Mesothelial cell of epicardium (in vitro differentiated cells): ENCODE results near the gene EXOSC7. TPM values are rescaled to one million over a fixed set of nuclear protein-coding genes. Genes with fewer than 3 reads are reported as not detected.

Experiments used
- DNase-seq, 2 experiments: peaks; one replicate each; pipeline ENCODE4 v3.0.0; 2021; ENCODE audit warnings: low spot score in 2 of 2; ENCODE audit not compliant: unreplicated experiment in 2 of 2
- H3K27ac Mint-ChIP-seq: 2 replicates; pipeline ENCODE4 v1.8.0; 2021; ENCODE audit warnings: mixed read lengths
- H3K27me3 Mint-ChIP-seq: 2 replicates; pipeline ENCODE4 v1.8.0; 2021; ENCODE audit warnings: low read depth, mixed read lengths
- H3K36me3 Mint-ChIP-seq: 2 replicates; pipeline ENCODE4 v1.8.0; 2021; ENCODE audit warnings: mixed read lengths
- H3K4me1 Mint-ChIP-seq: 2 replicates; pipeline ENCODE4 v1.8.0; 2021; ENCODE audit warnings: mixed read lengths
- H3K4me3 Mint-ChIP-seq: 2 replicates; pipeline ENCODE4 v1.8.0; 2021; ENCODE audit warnings: mild to moderate bottlenecking, moderate library complexity, mixed read lengths
- H3K9me3 Mint-ChIP-seq: 2 replicates; pipeline ENCODE4 v1.8.0; 2021; ENCODE audit warnings: mixed read lengths
- total RNA-seq: library from RNA; stranded (reverse); gene quantifications from 3 replicates; pipeline ENCODE4 v1.2.1, GENCODE V29; 2021
- TF ChIP-seq, protein P1 (sequence below): fragments of 200-600 bp; sonication (generic); IDR thresholded peaks from one replicate; pipeline ENCODE4 v1.5.0; 2021; ENCODE audit warnings: antibody characterized with exemption; ENCODE audit not compliant: unreplicated experiment

The EXOSC7 gene
- total RNA-seq, 1 donor from 2014 or later, result 53.6 TPM

DNA sequence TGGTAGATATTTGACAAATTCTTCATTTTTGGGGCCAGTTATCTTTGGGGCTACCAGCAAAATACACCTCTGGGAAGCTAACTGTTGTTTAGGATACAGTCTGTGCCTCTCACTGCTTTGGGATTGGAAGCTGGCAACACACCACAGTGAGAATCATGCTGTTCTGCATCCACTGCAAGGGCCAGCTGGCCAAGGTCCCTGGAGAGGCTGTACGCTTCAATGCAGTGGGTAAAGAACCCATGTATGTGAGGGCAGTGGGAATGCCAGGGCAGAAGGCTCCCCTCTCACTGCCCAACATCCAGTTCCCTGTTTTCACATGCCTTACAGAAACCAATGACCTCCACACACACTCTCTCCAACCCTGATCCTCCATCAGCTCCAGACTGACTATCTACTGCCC is 20.1 kb upstream of the EXOSC7 start:
- DNase-seq, result no peak
- no peaks in the 10 kb centered on the region for H3K36me3 Mint-ChIP-seq
- H3K9me3 Mint-ChIP-seq, result no peaks in the 10 kb centered on the region
- H3K27ac Mint-ChIP-seq, result no peak overlapping the region
- TF ChIP-seq, protein P1, sequence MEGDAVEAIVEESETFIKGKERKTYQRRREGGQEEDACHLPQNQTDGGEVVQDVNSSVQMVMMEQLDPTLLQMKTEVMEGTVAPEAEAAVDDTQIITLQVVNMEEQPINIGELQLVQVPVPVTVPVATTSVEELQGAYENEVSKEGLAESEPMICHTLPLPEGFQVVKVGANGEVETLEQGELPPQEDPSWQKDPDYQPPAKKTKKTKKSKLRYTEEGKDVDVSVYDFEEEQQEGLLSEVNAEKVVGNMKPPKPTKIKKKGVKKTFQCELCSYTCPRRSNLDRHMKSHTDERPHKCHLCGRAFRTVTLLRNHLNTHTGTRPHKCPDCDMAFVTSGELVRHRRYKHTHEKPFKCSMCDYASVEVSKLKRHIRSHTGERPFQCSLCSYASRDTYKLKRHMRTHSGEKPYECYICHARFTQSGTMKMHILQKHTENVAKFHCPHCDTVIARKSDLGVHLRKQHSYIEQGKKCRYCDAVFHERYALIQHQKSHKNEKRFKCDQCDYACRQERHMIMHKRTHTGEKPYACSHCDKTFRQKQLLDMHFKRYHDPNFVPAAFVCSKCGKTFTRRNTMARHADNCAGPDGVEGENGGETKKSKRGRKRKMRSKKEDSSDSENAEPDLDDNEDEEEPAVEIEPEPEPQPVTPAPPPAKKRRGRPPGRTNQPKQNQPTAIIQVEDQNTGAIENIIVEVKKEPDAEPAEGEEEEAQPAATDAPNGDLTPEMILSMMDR, result no peak
- H3K4me1 Mint-ChIP-seq, result no peaks in the 10 kb centered on the region
- H3K4me3 Mint-ChIP-seq, result no peak overlapping the region
- H3K27me3 Mint-ChIP-seq, result no peaks in the 10 kb centered on the region

DNA sequence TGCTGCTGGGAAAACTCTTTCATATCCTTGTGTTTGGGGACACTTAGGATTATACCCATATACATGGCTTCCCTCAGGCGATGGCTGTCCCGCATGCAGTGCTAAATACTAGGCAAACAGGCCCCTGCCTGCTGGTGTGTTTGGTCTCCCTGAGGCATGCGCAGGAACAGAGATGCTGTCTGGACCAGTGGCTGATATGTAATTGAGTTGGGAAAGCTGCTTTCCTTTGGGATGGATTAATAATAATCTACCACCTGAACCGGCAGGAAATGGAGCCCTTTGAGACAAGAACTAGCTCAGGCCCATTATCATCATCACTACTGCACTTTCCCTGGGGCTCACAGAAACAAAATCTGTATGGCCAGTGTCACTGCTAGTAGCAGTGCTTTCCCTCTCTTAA is 18.1 kb upstream of the EXOSC7 start:
- no peak for DNase-seq
- TF ChIP-seq, protein P1, result no peak
- H3K4me1 Mint-ChIP-seq, result no peaks in the 10 kb centered on the region
- H3K36me3 Mint-ChIP-seq, result no peaks in the 10 kb centered on the region
- no peak overlapping the region for H3K27ac Mint-ChIP-seq
- no peak overlapping the region for H3K4me3 Mint-ChIP-seq
- no peaks in the 10 kb centered on the region for H3K27me3 Mint-ChIP-seq
- H3K9me3 Mint-ChIP-seq, result no peaks in the 10 kb centered on the region

DNA sequence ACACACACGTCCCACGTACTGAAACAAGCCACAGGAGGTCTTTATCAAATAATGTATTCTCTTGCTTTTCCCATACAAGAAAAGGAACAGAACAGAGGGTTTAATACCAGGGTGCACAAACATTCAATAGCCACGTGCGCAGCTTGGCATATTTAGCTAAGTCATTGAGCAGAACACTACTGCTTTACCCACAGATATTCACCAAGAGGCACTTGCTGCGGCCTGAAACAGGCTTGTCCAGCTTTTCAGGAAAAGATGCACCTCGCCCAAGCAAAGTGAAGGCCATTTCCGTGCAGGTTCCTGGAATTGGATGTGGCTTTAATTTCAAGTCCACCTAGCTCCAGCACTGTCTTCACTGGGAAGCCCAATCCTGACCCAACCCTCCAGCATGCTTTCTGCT is 17.7 kb upstream of the EXOSC7 start:
- no peak overlapping the region for H3K4me3 Mint-ChIP-seq
- no peaks in the 10 kb centered on the region for H3K36me3 Mint-ChIP-seq

DNA sequence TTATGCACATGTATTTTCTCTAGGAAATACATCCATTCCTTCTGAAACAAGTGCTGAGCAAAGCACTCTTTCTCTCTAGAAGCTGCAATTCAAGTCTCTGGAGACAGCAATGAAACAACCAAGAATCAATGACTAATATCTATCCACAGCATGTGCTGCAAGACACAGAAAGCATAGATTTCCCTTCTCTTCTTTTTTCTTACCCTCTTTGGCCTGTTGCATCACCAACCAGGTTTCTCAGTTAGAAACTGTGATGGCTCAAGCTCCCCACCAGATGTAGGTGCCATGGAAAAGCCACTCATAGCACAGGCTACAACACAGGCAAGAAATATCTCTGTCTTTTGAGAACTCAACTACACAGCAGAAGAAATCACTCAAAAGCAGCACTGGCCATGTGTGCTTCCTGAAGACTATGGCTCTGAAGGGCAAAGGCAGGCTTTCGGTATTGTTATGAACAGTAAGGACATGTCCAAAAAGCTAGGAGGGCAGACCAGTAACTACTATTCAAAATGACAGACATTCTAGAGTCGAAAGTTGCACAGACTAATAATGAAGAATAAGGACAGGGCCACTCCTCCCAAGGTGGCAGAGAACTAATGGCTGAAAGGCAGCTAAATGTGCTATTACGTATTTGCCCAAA is 15.5 kb upstream of the EXOSC7 start:
- no peak for DNase-seq
- Mint-ChIP-seq H3K36me3 (no peaks in the 10 kb centered on the region), H3K4me3 (no peak overlapping the region), H3K9me3 (no peaks in the 10 kb centered on the region), H3K27ac (no peak overlapping the region), H3K27me3 (no peaks in the 10 kb centered on the region), H3K4me1 (peaks cover 3% of the 10 kb centered on the region)
- TF ChIP-seq, protein P1, result no peak

More for the DNA sequence above, 17.7 kb upstream of the EXOSC7 start:
- H3K27me3 Mint-ChIP-seq, result no peaks in the 10 kb centered on the region
- no peaks in the 10 kb centered on the region for H3K4me1 Mint-ChIP-seq
- TF ChIP-seq, protein P1, result no peak
- H3K9me3 Mint-ChIP-seq, result no peaks in the 10 kb centered on the region
- no peak overlapping the region for H3K27ac Mint-ChIP-seq
- DNase-seq, result no peak

DNA sequence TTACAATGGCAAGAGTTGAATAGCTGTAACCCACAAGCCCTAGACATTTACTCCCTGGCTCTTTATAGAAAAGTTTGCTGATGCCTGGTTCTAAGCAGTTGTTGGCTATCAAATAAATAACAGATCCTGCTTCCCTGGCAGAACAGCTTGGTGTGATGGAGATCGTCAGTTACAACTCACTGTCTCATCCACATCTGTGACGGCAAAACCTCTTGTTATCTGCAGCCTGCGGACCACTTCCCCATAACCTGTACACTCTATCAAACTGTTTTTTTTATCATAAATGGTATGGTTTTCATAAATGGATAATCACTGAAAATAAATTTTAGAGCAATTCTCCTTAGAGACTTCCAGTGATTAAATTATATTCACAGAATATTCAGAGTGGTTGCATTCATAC is 14.2 kb upstream of the EXOSC7 start:
- no peak for DNase-seq
- Mint-ChIP-seq H3K4me1 (peaks cover 4% of the 10 kb centered on the region), H3K27me3 (no peaks in the 10 kb centered on the region), H3K27ac (no peak overlapping the region), H3K4me3 (no peak overlapping the region), H3K9me3 (no peaks in the 10 kb centered on the region), H3K36me3 (no peaks in the 10 kb centered on the region)
- TF ChIP-seq, protein P1, result no peak
